ENCODE measurements around the gene GJD4. TPM values are rescaled to one million over a fixed set of nuclear protein-coding genes. Genes with fewer than 3 reads are reported as not detected.
A peak's percentile ranks its signal among the peaks of the same experiment; 100 is the strongest.

GJD4 gene
- total and polyA plus RNA-seq, 4 donors: not detected

DNA sequence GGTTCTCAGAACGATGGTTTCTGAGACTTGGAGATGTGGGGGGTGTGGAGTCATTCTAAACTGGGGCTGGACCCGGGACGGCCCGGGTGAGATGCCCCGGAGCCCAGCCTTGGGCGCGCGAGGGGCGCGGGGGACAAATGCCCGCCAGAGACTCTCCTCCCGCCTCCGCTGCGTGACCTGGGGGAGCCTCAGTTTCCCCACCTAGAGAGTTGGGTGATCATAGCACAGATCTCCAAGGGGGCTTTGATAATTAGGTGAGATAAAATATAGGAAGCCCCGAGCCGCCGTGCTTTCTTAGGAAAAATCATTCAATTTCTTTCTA lies 37.6 kb downstream of the GJD4 start:
- DNase-seq (ENCODE audit: low spot score): no peak
- Histone ChIP-seq H3K4me3 (ENCODE audit: low read depth in 1 of 3, low read length in 3 of 3) (peak overlapping the region; percentile 72 to 82 (median 79)), H3K27ac (ENCODE audit: low read depth in 1 of 2, low read length in 2 of 2) (peak overlapping the region in 1 of 2 donors; percentile 28), H3K9ac (ENCODE audit: low read depth in 1 of 2, low read length in 2 of 2) (peak overlapping the region in 1 of 2 donors; percentile 2), H3K27me3 (ENCODE audit: control insufficient read depth in 4 of 4, insufficient read depth in 4 of 4, low read length in 3 of 4) (no peaks in the 10 kb centered on the region), H3K36me3 (ENCODE audit: control insufficient read depth in 4 of 4, insufficient read depth in 3 of 4, low read depth in 1 of 4, low read length in 3 of 4) (peaks cover 0 to 3% (median 0%) of the 10 kb centered on the region in 4 donors), H3K9me3 (ENCODE audit: control insufficient read depth in 4 of 4, low read length in 3 of 4) (no peaks in the 10 kb centered on the region), H3K4me1 (ENCODE audit: control insufficient read depth in 4 of 4, insufficient read depth in 4 of 4, low read length in 3 of 4) (peaks cover 11 to 39% (median 26%) of the 10 kb centered on the region in 4 donors)
- TF ChIP-seq NR2F2 (IDR thresholded peaks at IDR 0.05) (no peak), TAF1 (conservative IDR thresholded peaks at IDR 0.05) (no peak), EGR1 (IDR thresholded peaks at IDR 0.05; ENCODE audit: low read depth in 2 of 2) (no peak), GABPA (IDR thresholded peaks at IDR 0.05 in 1 of 2, conservative IDR thresholded peaks at IDR 0.05 in 1 of 2) (no peak), RXRA (IDR thresholded peaks at IDR 0.05) (no peak), HNF4G (IDR thresholded peaks at IDR 0.05) (no peak), SP1 (IDR thresholded peaks at IDR 0.05) (no peak), YY1 (IDR thresholded peaks at IDR 0.05) (no peak), FOXA2 (IDR thresholded peaks at IDR 0.05) (no peak)
- TF ChIP-seq, protein P1, sequence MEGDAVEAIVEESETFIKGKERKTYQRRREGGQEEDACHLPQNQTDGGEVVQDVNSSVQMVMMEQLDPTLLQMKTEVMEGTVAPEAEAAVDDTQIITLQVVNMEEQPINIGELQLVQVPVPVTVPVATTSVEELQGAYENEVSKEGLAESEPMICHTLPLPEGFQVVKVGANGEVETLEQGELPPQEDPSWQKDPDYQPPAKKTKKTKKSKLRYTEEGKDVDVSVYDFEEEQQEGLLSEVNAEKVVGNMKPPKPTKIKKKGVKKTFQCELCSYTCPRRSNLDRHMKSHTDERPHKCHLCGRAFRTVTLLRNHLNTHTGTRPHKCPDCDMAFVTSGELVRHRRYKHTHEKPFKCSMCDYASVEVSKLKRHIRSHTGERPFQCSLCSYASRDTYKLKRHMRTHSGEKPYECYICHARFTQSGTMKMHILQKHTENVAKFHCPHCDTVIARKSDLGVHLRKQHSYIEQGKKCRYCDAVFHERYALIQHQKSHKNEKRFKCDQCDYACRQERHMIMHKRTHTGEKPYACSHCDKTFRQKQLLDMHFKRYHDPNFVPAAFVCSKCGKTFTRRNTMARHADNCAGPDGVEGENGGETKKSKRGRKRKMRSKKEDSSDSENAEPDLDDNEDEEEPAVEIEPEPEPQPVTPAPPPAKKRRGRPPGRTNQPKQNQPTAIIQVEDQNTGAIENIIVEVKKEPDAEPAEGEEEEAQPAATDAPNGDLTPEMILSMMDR (IDR thresholded peaks at IDR 0.05; ENCODE audit: low read depth, low read length, missing input control): no peak
- TF ChIP-seq, protein P2, sequence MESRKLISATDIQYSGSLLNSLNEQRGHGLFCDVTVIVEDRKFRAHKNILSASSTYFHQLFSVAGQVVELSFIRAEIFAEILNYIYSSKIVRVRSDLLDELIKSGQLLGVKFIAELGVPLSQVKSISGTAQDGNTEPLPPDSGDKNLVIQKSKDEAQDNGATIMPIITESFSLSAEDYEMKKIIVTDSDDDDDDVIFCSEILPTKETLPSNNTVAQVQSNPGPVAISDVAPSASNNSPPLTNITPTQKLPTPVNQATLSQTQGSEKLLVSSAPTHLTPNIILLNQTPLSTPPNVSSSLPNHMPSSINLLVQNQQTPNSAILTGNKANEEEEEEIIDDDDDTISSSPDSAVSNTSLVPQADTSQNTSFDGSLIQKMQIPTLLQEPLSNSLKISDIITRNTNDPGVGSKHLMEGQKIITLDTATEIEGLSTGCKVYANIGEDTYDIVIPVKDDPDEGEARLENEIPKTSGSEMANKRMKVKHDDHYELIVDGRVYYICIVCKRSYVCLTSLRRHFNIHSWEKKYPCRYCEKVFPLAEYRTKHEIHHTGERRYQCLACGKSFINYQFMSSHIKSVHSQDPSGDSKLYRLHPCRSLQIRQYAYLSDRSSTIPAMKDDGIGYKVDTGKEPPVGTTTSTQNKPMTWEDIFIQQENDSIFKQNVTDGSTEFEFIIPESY (IDR thresholded peaks at IDR 0.05): no peak
- TF ChIP-seq, protein P3, sequence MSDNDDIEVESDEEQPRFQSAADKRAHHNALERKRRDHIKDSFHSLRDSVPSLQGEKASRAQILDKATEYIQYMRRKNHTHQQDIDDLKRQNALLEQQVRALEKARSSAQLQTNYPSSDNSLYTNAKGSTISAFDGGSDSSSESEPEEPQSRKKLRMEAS (IDR thresholded peaks at IDR 0.05): no peak
- TF ChIP-seq, protein P4, sequence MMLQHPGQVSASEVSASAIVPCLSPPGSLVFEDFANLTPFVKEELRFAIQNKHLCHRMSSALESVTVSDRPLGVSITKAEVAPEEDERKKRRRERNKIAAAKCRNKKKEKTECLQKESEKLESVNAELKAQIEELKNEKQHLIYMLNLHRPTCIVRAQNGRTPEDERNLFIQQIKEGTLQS (IDR thresholded peaks at IDR 0.05): no peak
- TF ChIP-seq, protein P5, sequence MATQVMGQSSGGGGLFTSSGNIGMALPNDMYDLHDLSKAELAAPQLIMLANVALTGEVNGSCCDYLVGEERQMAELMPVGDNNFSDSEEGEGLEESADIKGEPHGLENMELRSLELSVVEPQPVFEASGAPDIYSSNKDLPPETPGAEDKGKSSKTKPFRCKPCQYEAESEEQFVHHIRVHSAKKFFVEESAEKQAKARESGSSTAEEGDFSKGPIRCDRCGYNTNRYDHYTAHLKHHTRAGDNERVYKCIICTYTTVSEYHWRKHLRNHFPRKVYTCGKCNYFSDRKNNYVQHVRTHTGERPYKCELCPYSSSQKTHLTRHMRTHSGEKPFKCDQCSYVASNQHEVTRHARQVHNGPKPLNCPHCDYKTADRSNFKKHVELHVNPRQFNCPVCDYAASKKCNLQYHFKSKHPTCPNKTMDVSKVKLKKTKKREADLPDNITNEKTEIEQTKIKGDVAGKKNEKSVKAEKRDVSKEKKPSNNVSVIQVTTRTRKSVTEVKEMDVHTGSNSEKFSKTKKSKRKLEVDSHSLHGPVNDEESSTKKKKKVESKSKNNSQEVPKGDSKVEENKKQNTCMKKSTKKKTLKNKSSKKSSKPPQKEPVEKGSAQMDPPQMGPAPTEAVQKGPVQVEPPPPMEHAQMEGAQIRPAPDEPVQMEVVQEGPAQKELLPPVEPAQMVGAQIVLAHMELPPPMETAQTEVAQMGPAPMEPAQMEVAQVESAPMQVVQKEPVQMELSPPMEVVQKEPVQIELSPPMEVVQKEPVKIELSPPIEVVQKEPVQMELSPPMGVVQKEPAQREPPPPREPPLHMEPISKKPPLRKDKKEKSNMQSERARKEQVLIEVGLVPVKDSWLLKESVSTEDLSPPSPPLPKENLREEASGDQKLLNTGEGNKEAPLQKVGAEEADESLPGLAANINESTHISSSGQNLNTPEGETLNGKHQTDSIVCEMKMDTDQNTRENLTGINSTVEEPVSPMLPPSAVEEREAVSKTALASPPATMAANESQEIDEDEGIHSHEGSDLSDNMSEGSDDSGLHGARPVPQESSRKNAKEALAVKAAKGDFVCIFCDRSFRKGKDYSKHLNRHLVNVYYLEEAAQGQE (IDR thresholded peaks at IDR 0.05): no peak
- 2% methylated on average over 17 of the region's 17 CpGs for WGBS
